Activated effector memory CD4-positive, alpha-beta T cell treated with anti-CD3 and anti-CD28 coated beads, Interleukin-2, amount 50 U/mL, for 16 hours (primary cell): ENCODE data around the gene SHBG.

Experiments used
- DNase-seq: peaks from one replicate; pipeline ENCODE4 v3.0.0-alpha.2; 2020

SHBG gene

GRCh38 chr17:7651097-7651664 is 21.2 kb downstream of the SHBG start:
- peak; percentile 62 for DNase-seq

GRCh38 chr17:7651665-7652387 is 21.9 kb downstream of the SHBG start:
- DNase-seq = no peak

DNA sequence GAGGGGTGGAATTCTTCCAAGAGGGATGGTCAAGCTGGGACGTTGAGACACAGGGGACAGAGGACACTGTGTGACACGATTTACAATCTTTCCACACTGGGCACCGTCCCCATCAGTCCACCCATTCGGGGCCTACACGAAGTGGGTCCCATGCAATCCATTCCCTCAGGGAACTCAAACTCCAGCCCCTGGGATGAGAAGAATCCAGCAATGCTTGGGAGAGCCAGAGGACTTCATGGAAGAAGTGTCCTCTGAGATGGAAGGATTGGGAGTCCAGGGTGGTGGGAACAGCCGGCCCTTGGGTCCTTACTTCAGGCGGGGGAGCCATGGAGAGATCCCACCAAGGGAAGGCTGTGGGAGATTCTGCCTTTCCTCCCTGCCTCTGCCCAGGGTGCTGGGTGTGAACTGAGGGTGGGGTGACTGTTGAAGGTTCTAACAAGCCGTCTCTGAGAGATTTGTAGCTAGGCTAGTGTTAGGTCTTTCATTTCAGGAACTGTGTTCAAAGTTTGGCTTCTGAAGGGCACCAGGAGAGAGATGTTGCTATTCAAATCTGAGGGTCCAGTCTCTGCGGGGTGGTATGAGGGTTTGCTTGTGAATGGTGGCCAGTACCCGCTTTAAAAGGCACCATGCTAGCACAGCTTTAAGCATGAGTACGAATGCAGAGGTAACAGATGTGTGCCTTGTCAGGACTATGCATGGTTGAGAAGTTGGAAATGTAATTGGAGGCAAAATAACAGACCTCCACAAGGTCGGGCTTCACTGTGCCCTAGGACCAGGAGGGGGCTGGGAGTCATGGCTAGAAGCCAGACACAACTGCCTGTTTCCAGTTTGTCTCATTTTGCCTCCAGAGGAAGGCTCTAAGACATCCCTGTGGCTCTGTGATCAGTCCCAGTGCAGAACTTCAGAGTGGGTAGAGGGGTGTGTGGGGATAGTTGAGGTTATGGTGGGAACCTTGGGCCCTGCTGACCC is 22.7 kb downstream of the SHBG start:
- DNase-seq = no peak

GRCh38 chr17:7654832-7655540 is 25.1 kb downstream of the SHBG start:
- DNase-seq = no peak

GRCh38 chr17:7655541-7655840 is 25.6 kb downstream of the SHBG start:
- DNase-seq = no peak

GRCh38 chr17:7656958-7657609 is 27.1 kb downstream of the SHBG start:
- DNase-seq = no peak

GRCh38 chr17:7667656-7668406 is 37.9 kb downstream of the SHBG start:
- DNase-seq = no peak

- DNase-seq = no peak
These were observed 38.5 kb downstream of the SHBG start for GRCh38 chr17:7668482-7668881.

DNA sequence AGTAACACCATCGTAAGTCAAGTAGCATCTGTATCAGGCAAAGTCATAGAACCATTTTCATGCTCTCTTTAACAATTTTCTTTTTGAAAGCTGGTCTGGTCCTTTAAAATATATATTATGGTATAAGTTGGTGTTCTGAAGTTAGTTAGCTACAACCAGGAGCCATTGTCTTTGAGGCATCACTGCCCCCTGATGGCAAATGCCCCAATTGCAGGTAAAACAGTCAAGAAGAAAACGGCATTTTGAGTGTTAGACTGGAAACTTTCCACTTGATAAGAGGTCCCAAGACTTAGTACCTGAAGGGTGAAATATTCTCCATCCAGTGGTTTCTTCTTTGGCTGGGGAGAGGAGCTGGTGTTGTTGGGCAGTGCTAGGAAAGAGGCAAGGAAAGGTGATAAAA is 43.3 kb downstream of the SHBG start:
- peak; percentile 70 for DNase-seq

GRCh38 chr17:7674934-7675333 is 45.0 kb downstream of the SHBG start:
- DNase-seq = no peak

- no peak for DNase-seq
These were observed 46.6 kb downstream of the SHBG start for GRCh38 chr17:7676533-7676932.

DNA sequence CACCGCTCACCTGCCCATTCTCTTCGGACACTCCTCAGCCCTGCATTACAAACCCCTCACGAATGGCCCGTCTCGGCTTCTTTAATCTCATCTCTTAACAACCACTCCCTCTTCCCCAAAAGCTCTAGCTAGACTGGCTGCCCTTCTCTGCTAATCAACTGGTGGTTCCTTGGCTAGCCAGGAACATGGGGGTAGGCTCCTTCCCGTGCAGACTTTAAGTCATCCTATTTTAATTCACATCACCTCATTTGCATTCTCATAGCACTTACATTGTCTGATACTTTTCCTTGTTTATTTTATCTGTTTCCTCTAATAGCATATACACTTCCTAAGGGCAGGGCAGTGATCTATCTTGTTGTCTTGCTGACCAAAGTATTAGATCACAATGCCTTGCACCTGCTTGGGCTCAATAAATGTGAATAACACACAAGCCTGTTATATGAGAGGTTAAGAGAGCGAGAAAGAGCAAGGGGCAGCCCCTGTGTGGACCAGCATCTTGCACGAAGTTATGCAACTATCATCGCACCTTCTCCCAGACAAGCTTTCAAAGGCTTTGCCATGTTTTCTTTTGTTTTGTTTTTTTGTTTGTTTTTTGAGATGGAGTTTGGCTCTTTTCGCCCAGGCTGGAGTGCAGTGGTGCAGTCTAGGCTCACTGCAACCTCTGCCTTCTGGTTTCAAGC is 47.6 kb downstream of the SHBG start:
- DNase-seq = no peak
